ENCODE measurements around the gene FARP1.

The FARP1 gene

DNA sequence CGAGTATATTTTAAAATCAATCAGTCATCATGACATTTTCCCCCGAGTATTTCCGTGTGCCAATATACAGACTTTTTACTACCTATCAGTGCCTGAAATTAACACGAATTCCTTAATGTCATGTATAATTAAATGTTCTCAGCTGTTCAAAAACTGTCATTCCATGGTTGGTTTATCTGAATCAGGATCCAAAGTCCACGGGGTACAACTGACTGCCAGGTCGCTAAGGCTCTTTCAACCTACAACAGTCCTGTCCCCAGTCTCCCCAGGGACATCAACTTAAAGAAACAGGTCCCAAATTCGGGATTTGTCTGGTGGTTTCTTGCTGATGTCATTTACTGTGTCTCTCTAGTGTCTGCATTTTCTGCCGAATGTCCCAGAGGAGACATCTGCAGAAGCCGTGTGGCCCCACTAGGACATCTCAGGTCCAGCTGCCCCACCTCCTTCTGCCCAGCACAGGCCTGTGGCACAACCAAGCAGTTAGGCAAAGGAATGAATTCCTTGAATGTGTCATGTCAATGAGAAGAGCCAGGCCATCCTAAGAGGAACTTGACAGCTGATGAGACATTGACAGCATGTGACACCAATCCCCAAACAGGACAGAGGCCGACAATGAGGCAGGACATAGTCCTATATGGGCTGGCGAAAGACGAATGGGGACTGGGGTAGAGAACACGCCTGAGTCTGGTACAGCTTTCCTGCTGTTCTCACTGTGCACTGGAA, 324.5 kb downstream of the FARP1 start:
- DNase-seq (ENCODE audit: low spot score), result no peak

DNA sequence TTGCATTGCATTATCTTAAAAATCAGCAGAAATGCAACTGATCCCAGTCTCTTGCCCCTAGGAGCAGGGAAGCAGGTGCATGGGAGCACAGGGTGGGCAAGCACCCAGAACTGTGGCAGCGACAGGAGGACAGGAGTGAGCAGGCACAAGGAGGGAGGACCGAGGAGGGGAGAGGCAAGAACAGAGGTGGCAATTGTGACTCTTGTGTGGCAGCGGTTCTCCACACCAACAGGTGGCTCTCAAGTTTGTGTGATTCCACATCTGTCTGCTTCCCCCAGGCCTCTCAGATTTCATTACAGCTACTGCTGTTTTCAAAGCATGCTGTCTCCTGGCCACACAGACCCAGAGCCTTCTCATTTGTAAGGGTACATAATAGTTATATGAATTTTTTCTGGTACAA, 325.5 kb downstream of the FARP1 start:
- DNase-seq (ENCODE audit: low spot score), result no peak

DNA sequence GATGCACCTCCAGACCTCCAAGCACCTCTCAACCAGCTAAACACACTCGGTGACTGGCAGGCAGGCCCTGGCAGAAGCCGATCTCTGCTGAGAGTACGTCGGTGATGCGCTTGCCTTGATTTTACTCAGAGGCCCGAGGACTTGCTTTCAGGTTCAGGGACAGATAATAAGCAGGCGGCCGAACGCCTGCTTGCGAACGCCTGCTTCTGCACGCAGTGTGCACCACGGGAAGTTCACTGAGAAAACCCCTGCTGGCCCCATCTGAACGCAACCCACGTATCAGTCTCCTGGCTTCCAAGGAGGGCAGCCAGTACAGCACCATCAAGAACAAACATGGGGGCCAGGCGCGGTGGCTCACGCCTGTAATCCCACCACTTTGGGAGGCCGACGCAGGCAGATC, 326.0 kb downstream of the FARP1 start:
- DNase-seq (ENCODE audit: low spot score), result no peak

DNA sequence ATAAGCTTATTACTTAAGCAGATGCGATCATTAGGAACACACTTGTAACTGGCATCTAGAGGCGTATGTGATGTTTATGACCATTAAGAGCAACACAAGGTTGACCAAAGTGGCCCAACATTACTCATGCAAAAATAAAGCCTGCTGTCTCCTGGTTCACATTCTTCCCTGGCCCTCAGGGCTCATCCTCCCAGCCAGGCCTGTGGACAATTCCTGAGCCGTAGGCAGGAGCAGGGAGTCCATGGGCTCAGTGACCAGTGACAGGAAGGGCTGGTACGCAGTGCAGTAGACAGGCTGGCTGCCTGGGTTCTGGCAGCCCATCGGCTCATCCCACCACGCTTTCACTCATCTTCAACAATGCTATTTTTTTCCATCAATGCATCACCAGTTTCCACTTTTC, 328.0 kb downstream of the FARP1 start:
- no peak for DNase-seq (ENCODE audit: low spot score)

DNA sequence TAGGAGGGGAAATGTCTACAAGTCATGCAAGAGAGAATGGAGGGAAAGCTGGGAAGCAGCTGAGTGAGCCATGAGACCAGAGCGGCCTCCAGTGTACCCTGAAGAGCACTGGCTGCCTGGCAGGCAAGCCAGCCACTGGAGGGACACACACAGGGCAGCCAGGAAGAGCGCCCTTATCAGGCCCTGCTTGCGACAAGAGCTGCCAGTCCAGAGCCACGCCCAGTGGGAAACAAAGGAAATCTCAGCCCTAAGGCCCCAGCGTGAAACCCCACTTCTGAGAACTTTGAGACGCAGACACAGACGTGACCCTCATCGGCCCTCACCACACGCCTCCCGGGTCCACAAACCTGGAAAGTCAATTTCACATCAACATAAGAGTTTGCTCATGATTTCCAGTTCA, 329.0 kb downstream of the FARP1 start:
- no peak for DNase-seq (ENCODE audit: low spot score)

DNA sequence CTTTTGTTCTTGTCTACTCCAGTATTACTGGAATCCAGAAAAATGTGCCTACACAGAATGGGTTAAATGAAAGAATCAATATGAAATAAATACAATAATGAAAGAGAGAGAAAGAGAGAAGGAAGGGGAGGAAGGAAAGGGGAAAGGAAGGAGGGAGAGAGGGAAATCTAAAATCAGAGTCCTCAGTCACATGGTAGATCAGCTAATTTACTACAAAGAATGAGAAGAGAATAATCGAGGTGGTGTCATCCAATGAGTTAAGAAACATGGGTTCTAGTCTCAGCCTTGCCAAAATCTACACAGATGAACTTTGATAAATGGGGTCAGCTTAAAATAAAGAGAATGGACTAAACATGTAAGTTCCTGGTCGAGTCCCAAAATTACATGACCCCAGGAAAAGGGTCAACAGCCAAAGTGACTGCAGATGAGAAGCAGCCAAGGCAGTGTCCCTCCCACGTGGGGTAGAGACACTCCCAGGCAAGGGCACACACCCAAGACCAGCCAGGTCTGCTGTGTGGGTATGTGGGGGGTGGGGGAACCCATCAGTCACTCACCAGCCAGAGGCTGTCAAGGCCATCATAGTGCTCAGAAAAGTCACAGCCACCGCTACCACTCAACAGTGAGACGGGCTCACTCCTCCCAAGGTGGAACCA, 330.4 kb downstream of the FARP1 start:
- DNase-seq (ENCODE audit: low spot score), result no peak

DNA sequence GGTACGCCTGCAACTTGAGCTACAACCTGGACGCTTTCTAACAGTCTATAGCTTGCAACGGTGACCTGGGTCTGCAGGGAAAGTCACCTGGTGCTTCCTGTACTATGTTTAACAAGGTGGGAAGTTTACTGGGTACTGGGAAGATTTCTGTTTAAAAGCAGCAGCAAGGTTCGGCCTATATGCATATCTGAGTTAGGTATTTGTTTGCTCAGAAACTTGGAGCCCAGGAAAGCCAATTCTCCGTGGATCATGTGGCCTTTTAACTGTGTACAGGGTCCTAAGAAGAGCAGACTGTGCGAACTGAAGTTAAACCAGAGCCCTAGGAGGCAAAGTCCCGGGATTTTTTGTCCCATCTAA, 330.9 kb downstream of the FARP1 start:
- DNase-seq (ENCODE audit: low spot score), result no peak

DNA sequence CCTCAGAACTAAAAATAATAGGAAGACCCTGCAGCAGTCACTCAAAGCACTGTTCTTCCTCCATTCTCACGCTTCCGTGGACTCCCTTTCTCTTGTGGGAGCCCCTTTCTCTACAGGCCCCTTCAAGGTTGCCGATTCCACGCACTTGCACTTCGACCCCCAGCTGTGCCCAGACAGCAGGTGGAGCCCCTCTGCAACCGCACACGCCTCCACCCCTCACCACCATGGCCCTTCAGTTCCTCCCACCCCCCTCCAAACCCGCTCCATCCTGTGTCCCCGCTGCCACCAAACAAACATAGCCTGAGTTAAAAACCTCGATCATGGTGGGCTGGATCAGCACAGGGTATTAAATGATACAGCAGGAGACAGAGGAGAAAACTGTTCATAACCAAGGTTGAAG, 331.4 kb downstream of the FARP1 start:
- DNase-seq (ENCODE audit: low spot score), result no peak

DNA sequence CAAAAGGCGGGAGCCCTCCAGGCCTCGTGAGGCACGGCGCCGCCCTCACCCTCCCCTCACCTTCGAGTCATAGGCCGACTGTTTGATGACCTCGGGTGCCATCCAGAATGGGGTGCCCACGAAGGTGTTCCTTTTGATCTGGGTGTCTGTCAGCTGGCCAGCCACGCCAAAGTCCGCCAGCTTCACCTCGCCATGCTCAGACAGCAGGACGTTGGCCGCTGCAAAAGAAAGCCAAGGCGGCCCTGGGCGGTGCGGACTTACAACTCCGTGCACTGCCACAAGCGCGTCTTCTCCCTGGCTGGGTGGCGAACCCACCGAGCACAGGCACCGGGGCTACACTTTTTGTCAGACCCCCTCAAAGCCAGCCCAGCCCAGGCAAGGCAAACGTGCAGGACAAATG, 331.9 kb downstream of the FARP1 start:
- no peak for DNase-seq (ENCODE audit: low spot score)

DNA sequence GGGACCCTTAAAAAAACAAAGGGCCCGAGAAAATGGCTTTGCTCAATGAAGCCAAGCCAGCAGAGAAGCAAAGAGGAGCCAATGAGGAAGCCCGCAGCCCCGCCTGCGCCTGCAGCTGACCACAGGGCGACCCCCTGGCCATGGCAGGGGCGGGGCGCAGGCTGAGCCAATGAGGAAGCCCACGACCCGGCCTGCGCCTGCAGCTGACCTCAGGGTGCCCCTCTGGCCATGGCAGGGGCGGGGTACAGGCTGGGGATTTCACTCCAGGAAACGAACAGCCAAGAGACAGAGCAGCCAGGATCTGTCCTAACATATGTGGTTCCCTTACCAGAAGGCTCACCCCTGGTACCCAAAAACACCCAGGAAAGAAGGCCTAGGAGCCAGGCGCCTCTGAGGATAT, 332.6 kb downstream of the FARP1 start:
- DNase-seq (ENCODE audit: low spot score), result no peak

DNA sequence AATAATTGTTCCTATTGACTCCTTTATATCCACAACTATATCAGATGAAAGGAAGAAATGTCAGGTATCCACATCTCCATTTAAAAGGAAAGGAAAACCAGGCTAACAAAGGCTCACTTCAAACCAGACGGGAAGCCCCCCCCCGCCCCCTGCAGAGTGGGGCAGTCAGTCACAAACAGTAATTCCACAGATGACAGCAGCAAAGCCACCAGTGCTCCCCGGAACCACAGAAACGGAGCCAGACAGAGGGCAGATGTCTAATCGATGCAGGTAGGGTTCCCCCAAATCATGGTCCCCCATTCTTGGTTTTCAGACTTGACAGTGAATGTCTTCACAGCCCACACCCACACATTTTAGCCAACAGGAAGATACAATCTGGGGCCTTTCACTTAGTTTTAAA, 333.2 kb downstream of the FARP1 start:
- DNase-seq (ENCODE audit: low spot score), result peak; percentile 40

DNA sequence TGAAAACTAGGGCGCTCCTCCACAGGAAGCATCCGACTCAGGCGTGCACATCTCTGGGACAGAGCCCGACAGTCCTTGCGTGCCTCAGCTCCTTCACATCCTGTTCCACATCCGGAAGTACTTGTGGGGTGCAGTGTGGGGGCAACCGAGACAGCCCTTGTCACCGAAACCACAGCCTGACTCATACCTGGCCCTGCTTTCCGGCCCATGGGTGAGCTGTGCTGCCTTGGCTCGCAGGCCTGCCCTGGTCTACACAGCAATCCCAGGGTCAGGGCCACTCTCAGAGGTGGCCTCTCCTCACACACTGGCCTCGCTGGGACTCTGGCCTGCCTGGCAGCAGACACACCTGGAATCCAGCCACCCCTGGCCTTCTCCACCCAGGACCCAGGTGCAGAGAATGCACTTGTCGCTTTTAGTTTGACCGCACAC, 333.7 kb downstream of the FARP1 start:
- peak; percentile 90 for DNase-seq (ENCODE audit: low spot score)

DNA sequence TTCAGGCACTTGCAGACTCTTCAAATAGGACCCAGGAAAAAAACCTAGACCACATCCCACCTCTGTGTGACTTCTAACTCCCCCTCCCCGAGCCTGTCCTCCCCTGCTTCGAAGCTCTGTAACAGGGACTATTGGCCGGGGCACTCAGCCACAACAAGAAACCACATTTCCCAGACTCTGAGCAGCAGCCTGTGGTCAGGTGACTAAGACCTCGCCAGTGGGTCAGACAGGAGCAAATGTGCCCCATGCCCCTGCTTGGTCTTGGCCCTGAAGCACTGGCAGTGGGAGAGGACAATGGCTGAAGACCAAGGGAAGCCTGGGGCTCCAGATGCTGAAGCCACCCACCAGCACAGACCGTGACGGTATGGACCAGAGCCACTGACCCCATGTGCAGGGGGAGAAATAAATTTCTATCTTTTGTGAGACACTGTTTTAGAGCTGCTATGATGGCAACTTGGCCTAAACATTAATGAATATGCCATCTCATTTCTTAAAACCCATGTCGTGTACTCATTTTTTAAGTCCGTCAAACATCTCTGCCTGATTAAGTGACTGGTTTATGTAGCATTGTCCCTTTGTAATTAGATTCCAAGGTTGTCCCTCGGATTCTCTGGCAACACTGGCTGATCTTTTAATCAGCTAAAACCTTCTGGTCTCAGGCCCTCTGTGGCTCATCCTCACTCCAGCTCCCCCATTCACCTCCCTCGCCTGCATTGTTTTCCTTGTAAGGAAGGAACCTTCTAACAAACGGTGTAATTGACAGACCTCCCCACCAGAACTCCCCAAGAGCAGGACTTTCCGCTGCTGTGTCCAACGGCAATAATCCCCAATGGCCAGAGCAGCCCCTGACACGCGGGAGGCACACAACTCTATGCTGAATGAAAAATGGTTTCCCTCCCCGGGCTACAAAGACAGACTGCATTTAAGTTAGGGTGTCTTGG, 335.6 kb downstream of the FARP1 start:
- peak; percentile 21 for DNase-seq (ENCODE audit: low spot score)

DNA sequence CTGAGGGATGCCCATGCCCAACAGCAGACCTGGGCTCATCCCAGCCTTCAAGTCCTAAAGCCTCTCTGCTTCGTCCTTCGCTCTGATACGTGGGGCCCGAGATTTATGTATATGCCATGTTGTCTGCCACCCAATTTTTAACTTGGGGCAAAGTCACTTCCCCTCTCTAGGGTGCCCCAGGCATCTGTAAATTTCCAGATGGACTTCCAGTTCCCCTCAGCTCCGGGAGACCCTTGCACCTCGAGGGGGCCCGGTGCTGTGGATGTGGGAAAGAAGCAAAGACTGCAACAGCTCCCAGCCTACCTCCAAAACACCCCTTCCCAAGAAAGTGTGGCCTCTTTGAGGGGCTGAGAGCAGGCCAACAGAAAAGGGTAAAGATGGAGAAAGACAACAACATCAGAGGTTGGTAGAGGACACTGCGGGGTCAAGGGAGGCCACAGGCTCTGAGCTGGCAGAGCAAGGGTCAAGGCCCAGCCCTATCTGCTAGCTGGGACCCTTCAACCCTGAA, 336.7 kb downstream of the FARP1 start:
- DNase-seq (ENCODE audit: low spot score), result no peak

DNA sequence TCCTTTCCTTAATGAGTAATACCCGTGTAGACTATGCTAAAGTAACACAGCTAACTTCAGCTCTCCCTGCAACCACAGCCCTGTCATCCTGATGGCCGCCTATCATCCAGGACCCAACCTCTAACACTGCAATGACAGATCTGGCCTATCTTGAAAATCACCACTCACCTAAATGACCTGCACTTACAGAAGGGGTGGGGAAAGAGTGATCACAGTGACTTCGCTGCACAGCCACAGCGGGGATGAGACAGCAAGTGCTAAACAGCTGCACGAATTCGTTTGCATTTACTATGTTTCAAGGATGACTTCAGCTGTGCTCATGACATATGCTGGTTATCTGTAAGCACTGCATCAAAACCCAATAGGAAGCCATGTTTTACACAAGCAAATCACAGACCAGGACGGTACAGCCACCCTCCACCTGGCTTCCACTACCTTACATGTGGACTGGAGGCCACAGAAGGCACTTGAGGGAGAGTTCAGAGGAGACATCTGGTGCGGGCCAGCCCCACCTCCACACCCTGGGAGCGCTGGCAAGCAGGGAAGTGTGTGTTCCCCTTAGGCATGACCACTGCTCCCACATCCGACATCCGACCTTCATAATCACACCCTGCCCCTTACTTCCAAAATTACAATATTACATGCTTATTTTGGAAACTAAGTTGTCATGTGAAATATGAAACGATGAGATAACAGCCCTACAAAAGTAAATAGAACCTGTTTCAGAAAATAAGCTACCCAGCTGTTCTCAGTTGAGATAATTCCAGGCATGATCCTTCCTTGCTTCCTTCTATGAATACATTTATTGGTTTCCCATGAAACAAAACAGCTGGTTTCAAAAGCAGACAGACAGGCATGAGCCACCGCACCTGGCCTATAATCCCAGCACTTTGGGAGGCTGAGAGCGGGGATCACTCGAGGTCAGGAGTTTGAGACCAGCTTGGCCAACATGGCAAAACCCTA, 338.3 kb downstream of the FARP1 start:
- DNase-seq (ENCODE audit: low spot score), result no peak

DNA sequence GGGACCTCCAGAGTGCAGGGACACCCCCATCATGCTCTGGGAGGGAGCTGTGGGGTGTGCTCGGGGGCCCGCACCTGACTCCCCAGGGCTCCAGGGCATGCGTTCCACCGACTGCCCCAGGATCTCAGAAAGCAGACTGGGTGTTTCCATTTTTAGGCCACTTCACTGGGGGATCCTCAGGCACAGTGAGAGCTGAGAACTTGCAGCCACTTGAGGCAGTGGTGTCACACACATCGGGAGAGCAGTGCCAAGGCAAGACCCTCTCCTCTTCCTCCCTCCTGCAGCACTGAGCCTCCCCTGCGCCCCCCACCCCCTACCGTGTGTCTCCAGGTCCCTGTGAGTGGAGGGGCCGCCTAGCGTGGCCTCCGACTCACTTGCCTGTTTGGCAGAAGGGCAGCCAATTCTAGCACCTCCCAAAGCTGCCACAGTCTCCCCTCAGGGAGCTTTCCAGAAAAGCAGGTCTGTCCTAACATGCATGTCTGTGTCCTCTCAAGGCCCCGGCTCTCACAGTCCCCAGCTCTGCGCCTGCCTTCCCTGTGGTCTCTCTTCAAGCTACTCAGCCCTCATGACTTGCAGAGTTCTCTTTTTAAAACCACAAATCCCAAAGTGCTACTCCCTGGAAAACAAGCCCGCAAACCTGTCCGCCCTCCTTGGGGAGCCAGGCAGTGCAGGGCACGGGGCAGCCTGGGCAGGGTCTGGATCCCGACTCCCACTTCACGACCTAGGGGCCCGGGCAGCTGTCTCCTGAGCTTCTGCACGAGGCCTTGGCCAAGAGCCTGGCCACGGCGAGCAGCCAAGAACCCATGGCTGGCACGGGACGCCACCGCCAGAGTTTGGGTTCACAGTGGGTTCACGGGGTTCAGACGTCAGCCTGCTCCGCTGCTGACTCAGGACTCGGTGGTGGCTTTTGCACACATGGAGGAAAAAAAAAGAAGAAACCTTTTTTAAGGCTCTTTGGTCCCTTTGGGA, 339.9 kb downstream of the FARP1 start:
- no peak for DNase-seq (ENCODE audit: low spot score)

DNA sequence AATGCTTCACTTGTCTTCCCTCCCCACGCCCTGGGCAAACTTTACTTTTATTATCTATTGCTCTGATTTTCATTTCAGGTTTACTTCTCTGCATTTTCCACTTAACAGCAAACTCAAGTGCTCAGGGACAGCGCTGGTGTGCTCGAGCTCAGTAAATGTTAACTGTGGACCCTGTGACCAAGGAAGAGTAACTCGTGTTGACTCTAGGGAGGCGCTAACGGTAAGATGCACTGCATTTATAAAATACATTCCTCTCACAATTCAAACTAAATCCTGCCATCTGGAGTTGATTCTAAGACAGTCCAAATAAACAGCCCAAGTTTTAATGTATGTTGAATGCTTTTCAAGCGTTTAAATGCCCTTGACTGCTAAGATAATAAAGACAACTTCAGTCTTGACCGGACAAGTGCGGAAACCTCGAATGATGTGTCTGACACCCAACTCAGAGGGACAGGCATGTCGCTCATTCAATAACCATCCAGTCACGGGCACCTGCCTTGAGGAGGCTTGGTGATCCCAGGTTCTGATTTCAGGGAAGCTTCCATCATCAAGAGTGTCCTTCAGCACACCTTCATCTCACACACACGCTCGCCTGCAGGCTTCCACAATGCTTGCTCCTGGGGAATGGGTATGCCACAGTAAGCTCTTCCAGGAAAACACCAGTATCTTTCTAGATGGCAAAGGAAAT, 340.9 kb downstream of the FARP1 start:
- no peak for DNase-seq (ENCODE audit: low spot score)

DNA sequence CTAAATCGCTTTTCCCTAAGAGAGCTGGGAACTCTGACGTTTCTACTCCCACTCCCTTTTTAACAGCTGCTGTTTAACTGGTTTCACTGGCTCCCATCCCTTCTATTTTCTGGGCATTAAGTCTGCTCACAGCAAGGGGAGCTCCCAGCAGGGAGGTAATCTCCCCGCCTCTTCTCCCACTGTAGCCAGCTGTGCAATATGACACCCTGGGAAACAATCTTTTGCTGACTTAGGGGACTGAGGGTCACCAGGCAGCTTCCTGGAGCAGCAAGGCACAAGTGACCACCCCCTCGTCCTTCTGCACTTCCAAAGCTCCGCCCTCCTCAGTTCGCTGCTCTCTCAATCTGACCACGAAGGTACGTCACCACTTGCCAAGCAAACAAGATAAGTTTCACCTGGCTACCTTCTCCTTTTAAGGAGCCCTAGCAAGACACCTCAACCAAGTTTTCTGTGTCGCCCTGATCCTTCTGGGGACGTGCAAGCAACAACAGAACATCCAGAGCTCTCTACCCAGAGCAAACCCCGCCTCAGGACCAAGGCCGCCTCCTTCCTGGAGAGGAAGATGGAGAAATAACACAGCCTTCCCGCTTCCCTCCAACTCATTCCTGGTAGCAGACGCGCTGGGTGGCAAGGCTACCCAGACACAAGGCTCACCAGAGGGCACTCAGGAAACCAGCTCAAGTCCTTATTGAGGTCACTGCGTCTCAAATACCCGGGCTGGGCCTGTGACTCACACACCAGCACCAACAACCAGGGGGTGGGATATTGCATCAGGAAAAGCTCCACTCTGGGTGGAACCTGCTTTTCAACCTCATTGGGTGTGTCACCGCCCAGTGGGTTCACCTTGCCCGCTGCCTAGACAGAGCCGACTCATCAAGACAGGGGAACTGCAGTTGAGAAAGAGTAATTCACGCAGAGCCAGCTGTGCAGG, 341.7 kb downstream of the FARP1 start:
- DNase-seq (ENCODE audit: low spot score), result peak; percentile 71

DNA sequence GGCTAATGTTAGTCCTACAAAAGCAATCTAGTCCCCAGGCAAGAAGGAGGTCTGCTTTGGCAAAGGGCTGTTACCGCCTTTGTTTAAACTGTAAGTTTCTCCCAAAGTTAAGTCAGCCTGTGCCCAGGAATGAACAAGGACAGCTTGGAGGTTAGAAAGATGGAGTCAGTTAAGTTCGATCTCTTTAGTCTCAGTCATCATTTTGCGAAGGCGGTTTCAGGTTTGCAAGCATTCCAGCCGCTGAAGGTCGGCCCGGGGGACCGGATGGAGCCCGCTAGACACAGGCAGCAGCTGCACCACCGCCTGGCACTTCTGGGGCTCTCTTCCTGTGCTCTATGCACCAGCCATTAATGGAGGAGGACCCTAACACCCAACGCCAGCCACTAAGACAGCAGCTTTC, 342.7 kb downstream of the FARP1 start:
- DNase-seq (ENCODE audit: low spot score), result no peak

Measured in CD4-positive, alpha-beta T cell treated with Interleukin-6 at 100 ng/mL for 8 hours (primary cell).